ENCODE data around the gene OBSCN.

The OBSCN gene

GRCh38 chr1:228291906-228292608 is 84.2 kb downstream of the OBSCN start:
- DNase-seq = no peak

- no peak for DNase-seq
Measured at GRCh38 chr1:228292609-228292911, 84.7 kb downstream of the OBSCN start.

GRCh38 chr1:228293393-228293792 is 85.5 kb downstream of the OBSCN start:
- DNase-seq = no peak

- no peak for DNase-seq
Measured at GRCh38 chr1:228293816-228294500, 86.1 kb downstream of the OBSCN start.

- no peak for DNase-seq
Measured at GRCh38 chr1:228294717-228295116, 86.9 kb downstream of the OBSCN start.

- no peak for DNase-seq
Measured at GRCh38 chr1:228295201-228295600, 87.4 kb downstream of the OBSCN start.

GRCh38 chr1:228295981-228296380 is 88.1 kb downstream of the OBSCN start:
- no peak for DNase-seq

GRCh38 chr1:228297242-228297641 is 89.4 kb downstream of the OBSCN start:
- DNase-seq = no peak

- no peak for DNase-seq
Measured at GRCh38 chr1:228297822-228298221, 90.0 kb downstream of the OBSCN start.

- no peak for DNase-seq
Measured at GRCh38 chr1:228298471-228298870, 90.6 kb downstream of the OBSCN start.

GRCh38 chr1:228299211-228299610 is 91.4 kb downstream of the OBSCN start:
- no peak for DNase-seq

- DNase-seq = no peak
Measured at GRCh38 chr1:228299901-228300300, 92.1 kb downstream of the OBSCN start.

- DNase-seq = no peak
Measured at GRCh38 chr1:228302086-228302485, 94.2 kb downstream of the OBSCN start.

- no peak for DNase-seq
Measured at GRCh38 chr1:228303596-228303995, 95.8 kb downstream of the OBSCN start.

GRCh38 chr1:228304225-228304624 is 96.4 kb downstream of the OBSCN start:
- no peak for DNase-seq

- DNase-seq = no peak
Measured at GRCh38 chr1:228304766-228305395, 97.0 kb downstream of the OBSCN start.

- DNase-seq = no peak
Measured at GRCh38 chr1:228305721-228306152, 97.9 kb downstream of the OBSCN start.

GRCh38 chr1:228306275-228307217 is 98.7 kb downstream of the OBSCN start:
- DNase-seq = no peak

- no peak for DNase-seq
Measured at GRCh38 chr1:228307218-228308023, 99.6 kb downstream of the OBSCN start.

- no peak for DNase-seq
Measured at GRCh38 chr1:228308085-228308601, 100.3 kb downstream of the OBSCN start.

- DNase-seq = no peak
Measured at GRCh38 chr1:228308628-228309325, 100.9 kb downstream of the OBSCN start.
